ENCODE results near the gene LYPD6B. TPM values are rescaled to one million over a fixed set of nuclear protein-coding genes. Genes with fewer than 3 reads are reported as not detected.

Gene LYPD6B
- polyA plus RNA-seq, 3 donors = not detected

- H3K27me3 Mint-ChIP-seq (ENCODE audit: low read depth in 3 of 3) = peaks cover 6 to 15% (median 12%) of the 10 kb centered on the region in 3 donors
- Histone ChIP-seq H2AFZ (ENCODE audit: insufficient read depth, low read depth, low read length, poor library complexity, severe bottlenecking) (no peak overlapping the region), H3K79me2 (ENCODE audit: insufficient read depth, low read length) (no peaks in the 10 kb centered on the region), H3K27me3 (ENCODE audit: control insufficient read depth in 2 of 2, insufficient read depth in 2 of 2, low read length in 2 of 2) (peaks cover 0 to 4% of the 10 kb centered on the region in 2 donors), H3K27ac (ENCODE audit: low read depth in 1 of 2, low read length in 2 of 2) (no peak overlapping the region), H3K4me1 (ENCODE audit: control insufficient read depth in 1 of 2, insufficient read depth in 2 of 2, low read length in 2 of 2) (peaks cover 36 to 39% of the 10 kb centered on the region in 2 donors), H3K9me3 (replicated peaks in 1 of 2; ENCODE audit: control insufficient read depth in 1 of 2, insufficient read depth in 1 of 2, low read length in 2 of 2) (no peaks in the 10 kb centered on the region), H4K20me1 (ENCODE audit: insufficient read depth, low read length) (no peaks in the 10 kb centered on the region), H3K4me2 (replicated peaks; ENCODE audit: extremely low read depth, low read length, poor library complexity, severe bottlenecking) (no peak overlapping the region), H3K4me3 (replicated peaks in 1 of 3; ENCODE audit: low read depth in 2 of 3, low read length in 3 of 3) (no peak overlapping the region), H3K36me3 (replicated peaks in 1 of 2; ENCODE audit: control insufficient read depth in 1 of 2, insufficient read depth in 2 of 2, low read length in 2 of 2) (no peaks in the 10 kb centered on the region), H3K9ac (ENCODE audit: insufficient read depth, low read length, poor library complexity, severe bottlenecking) (no peak overlapping the region)
- H3K4me3 Mint-ChIP-seq = peak overlapping the region; percentile 31 to 35
- no peak for TF ChIP-seq CTCF (IDR thresholded peaks at IDR 0.05)
- WGBS (ENCODE audit: insufficient coverage) = no CpG with 5 or more reads among the region's 6 CpGs
- no peak for DNase-seq
- no peaks in the 10 kb centered on the region for H3K9me3 Mint-ChIP-seq
- intact Hi-C loops (cut with micrococcal nuclease) = loop anchor here in 1 of 2 donors (5.0 kb wide), 1 partner anchor 289 kb away; no protein-coding TSS in a partner anchor
- H3K36me3 Mint-ChIP-seq = peaks cover 0 to 2% of the 10 kb centered on the region in 2 donors
- H3K4me1 Mint-ChIP-seq = peaks cover 36% of the 10 kb centered on the region
- H3K27ac Mint-ChIP-seq = no peak overlapping the region
Observed at GRCh38 chr2:149023091-149023490, 15.4 kb upstream of the LYPD6B start.

- H2AFZ ChIP-seq (ENCODE audit: insufficient read depth, low read depth, low read length, poor library complexity, severe bottlenecking) = no peak overlapping the region
- no peak for DNase-seq
- no peak overlapping the region for H3K9ac ChIP-seq (ENCODE audit: insufficient read depth, low read length, poor library complexity, severe bottlenecking)
- H3K27me3 ChIP-seq (ENCODE audit: control insufficient read depth in 2 of 2, insufficient read depth in 2 of 2, low read length in 2 of 2) = peaks cover 0 to 4% of the 10 kb centered on the region in 2 donors
- H3K4me3 Mint-ChIP-seq = no peak overlapping the region
- H4K20me1 ChIP-seq (ENCODE audit: insufficient read depth, low read length) = no peaks in the 10 kb centered on the region
- H3K4me2 ChIP-seq (replicated peaks; ENCODE audit: extremely low read depth, low read length, poor library complexity, severe bottlenecking) = no peak overlapping the region
- peaks cover 6% of the 10 kb centered on the region for H3K4me1 Mint-ChIP-seq
- no peak overlapping the region for H3K4me3 ChIP-seq (replicated peaks in 1 of 3; ENCODE audit: low read depth in 2 of 3, low read length in 3 of 3)
- H3K27ac Mint-ChIP-seq = no peak overlapping the region
- H3K79me2 ChIP-seq (ENCODE audit: insufficient read depth, low read length) = no peaks in the 10 kb centered on the region
- WGBS (ENCODE audit: insufficient coverage) = 90% methylated on average over 4 of the region's 7 CpGs
- H3K36me3 ChIP-seq (replicated peaks in 1 of 2; ENCODE audit: control insufficient read depth in 1 of 2, insufficient read depth in 2 of 2, low read length in 2 of 2) = no peaks in the 10 kb centered on the region
- no peak overlapping the region for H3K27ac ChIP-seq (ENCODE audit: low read depth in 1 of 2, low read length in 2 of 2)
- no peaks in the 10 kb centered on the region for H3K9me3 ChIP-seq (replicated peaks in 1 of 2; ENCODE audit: control insufficient read depth in 1 of 2, insufficient read depth in 1 of 2, low read length in 2 of 2)
- intact Hi-C loops (cut with micrococcal nuclease) = no loop called here
- H3K4me1 ChIP-seq (ENCODE audit: control insufficient read depth in 1 of 2, insufficient read depth in 2 of 2, low read length in 2 of 2) = no peaks in the 10 kb centered on the region
- H3K36me3 Mint-ChIP-seq = peaks cover 0 to 2% of the 10 kb centered on the region in 2 donors
- no peak for TF ChIP-seq CTCF (IDR thresholded peaks at IDR 0.05)
- no peaks in the 10 kb centered on the region for H3K9me3 Mint-ChIP-seq
- peaks cover 10 to 26% (median 16%) of the 10 kb centered on the region in 3 donors for H3K27me3 Mint-ChIP-seq (ENCODE audit: low read depth in 3 of 3)
Observed at GRCh38 chr2:149027590-149028250, 10.8 kb upstream of the LYPD6B start.
